Skeletal muscle satellite cell (primary cell): ENCODE data around the gene PCDHGB4. TPM values are rescaled to one million over a fixed set of nuclear protein-coding genes. Genes with fewer than 3 reads are reported as not detected.
"Not testable (repeated sequence)": the region's sequence is repeated elsewhere in the genome, so short reads cannot be mapped to it uniquely, and the experiment has no call there.

Experiments
- H3K27me3 ChIP-seq: 2 replicates; pipeline ENCODE4 v1.7.0; 2013; ENCODE audit warnings: low read length; ENCODE audit not compliant: control insufficient read depth, insufficient read depth
- H3K36me3 ChIP-seq: 2 replicates; pipeline ENCODE4 v1.7.0; 2013; ENCODE audit warnings: mild to moderate bottlenecking, control low read depth, low read length; ENCODE audit not compliant: insufficient read depth
- H3K4me1 ChIP-seq: 2 replicates; pipeline ENCODE4 v1.7.0; 2013; ENCODE audit warnings: low read length; ENCODE audit not compliant: control insufficient read depth, insufficient read depth
- H3K4me2 ChIP-seq: 2 replicates; pipeline ENCODE4 v1.7.0; 2013; ENCODE audit warnings: mild to moderate bottlenecking, low read length
- H3K4me3 ChIP-seq: 2 replicates; pipeline ENCODE4 v1.7.0; 2013; ENCODE audit warnings: low read length
- H3K9ac ChIP-seq: 2 replicates; pipeline ENCODE4 v1.7.0; 2013; ENCODE audit warnings: mild to moderate bottlenecking, low read depth, low read length, moderate library complexity
- H3K9me3 ChIP-seq: replicated peaks from 2 replicates; pipeline ENCODE4 v1.7.0; 2013; ENCODE audit warnings: mild to moderate bottlenecking, control low read depth, low read length
- total RNA-seq: library from RNA; depleted of rRNA; stranded (reverse); fragments of >200 nt; gene quantifications from 2 replicates; pipeline ENCODE4 v1.2.3, GENCODE V29; 2012; rRNA removed

The PCDHGB4 gene
- 8.4 and 8.5 TPM in 2 replicates for total RNA-seq

DNA sequence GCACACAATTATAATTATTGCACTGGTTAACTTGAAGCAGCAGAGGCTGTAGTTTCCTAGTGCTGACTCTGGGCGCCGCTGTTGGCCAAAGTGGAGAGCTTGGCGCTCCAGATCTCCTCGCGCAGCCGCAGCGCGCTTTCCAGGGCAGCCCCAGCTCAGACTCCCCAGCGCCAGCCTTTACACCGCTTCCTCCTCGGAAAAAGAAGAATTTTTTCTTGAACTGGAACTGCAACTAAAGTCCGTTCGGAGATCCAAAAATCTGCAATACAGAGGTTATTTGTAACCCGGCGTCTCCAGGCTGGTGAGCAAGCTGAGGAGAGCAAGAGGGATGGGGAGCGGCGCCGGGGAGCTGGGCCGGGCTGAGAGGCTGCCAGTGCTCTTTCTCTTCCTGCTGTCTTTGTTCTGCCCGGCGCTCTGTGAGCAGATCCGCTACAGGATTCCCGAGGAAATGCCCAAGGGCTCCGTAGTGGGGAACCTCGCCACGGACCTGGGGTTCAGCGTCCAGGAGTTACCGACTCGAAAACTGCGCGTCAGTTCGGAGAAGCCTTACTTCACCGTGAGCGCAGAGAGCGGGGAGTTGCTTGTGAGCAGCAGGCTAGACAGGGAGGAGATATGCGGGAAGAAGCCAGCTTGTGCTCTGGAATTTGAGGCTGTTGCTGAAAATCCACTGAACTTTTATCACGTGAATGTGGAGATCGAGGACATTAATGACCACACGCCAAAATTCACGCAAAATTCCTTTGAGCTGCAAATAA, at the start of gene PCDHGB4:
TSS of gene PCDHGB4 (plus strand) at position 142 of the 755 bp plus-strand sequence. CDS start at position 329, 187 bp downstream.
- not testable (repeated sequence) for H3K9ac ChIP-seq, H3K27me3 ChIP-seq, H3K36me3 ChIP-seq, H3K4me1 ChIP-seq
- Histone ChIP-seq H3K9me3 (peaks cover 28% of the 10 kb centered on the region), H3K4me2 (peak within 1 kb of the TSS; percentile 54), H3K4me3 (peak within 1 kb of the TSS; percentile 44)

DNA sequence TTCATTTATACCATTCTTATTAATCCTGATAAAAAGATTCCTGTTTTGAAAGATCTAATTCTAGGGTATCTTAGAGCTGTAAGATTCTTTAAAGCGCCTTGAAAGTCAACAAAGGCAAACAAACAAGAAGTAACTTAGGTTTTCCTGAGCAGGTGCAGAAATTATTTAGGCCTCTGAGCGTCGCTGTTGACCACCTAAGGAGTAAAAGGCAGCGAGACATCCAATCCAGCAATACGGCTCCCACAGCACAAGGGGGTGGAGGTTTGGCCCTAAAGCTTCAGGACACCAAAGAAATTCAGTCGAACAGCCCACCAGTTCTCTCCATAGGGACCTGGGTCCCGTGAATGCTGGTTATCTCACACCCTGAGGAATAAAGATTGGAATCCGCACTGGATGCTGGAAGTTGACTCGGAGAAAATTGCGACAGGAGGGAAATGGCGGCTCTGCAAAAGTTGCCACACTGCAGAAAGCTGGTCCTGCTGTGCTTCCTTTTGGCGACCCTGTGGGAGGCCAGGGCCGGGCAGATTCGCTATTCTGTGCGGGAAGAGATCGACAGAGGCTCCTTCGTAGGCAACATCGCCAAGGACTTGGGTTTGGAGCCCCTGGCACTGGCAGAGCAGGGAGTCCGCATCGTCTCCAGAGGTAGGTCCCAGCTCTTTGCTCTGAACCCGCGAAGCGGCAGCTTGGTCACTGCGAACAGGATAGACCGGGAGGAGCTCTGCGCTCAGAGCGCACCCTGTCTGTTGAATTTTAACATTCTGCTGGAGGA, 48.8 kb upstream of the PCDHGB4 start, which contains the start of gene PCDHGA2:
TSS of gene PCDHGA2 (plus strand) at position 223 of the 769 bp plus-strand sequence.
- peak within 1 kb of the TSS; percentile 50 for H3K4me3 ChIP-seq
- H3K27me3 ChIP-seq, result no peaks in the 10 kb centered on the region

DNA sequence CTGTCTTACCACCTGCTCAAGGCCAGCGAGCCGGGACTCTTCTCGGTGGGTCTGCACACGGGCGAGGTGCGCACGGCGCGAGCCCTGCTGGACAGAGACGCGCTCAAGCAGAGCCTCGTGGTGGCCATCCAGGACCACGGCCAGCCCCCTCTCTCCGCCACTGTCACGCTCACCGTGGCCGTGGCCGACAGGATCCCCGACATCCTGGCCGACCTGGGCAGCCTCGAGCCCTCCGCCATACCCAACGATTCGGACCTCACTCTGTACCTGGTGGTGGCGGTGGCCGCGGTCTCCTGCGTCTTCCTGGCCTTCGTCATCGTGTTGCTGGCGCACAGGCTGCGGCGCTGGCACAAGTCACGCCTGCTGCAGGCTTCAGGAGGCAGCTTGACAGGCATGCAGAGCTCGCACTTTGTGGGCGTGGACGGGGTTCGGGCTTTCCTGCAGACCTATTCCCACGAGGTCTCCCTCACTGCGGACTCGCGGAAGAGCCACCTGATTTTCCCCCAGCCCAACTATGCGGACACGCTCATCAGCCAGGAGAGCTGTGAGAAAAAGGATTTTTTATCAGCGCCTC, 46.6 kb upstream of the PCDHGB4 start:
- H3K9me3 ChIP-seq, result peaks cover 30% of the 10 kb centered on the region
- not testable (repeated sequence) for H3K9ac ChIP-seq, H3K36me3 ChIP-seq, H3K27me3 ChIP-seq, H3K4me3 ChIP-seq, H3K4me2 ChIP-seq, H3K4me1 ChIP-seq

More for the DNA sequence above, 48.8 kb upstream of the PCDHGB4 start, which contains the start of gene PCDHGA2:
- peak within 1 kb of the TSS; percentile 54 for H3K4me2 ChIP-seq
- peaks cover 13% of the 10 kb centered on the region for H3K9me3 ChIP-seq
- no peaks in the 10 kb centered on the region for H3K36me3 ChIP-seq
- H3K4me1 ChIP-seq, result no peaks in the 10 kb centered on the region
- H3K9ac ChIP-seq, result peak within 1 kb of the TSS; percentile 33

DNA sequence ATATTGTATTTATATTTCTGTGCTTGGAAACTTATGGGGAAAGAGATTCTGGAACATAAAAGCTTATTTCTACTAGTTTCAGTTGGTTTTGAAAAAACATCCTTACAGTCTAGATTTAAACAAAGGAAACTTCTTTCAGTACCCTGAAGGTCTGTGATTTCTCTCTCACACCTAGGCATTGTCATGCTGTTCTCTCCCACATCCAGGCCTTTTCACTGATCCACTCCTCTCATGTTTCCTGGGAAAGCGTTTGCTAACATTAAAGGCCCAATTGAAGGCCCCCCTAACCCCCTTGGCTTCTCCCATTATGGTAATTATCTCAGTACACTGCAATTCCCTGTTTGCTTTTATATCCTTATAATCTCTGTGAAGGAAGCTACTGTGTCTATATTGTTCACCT, 44.7 kb upstream of the PCDHGB4 start:
- Histone ChIP-seq H3K4me3 (no peak overlapping the region), H3K9ac (no peak overlapping the region), H3K9me3 (peaks cover 25% of the 10 kb centered on the region), H3K4me1 (no peaks in the 10 kb centered on the region), H3K27me3 (no peaks in the 10 kb centered on the region), H3K36me3 (no peaks in the 10 kb centered on the region), H3K4me2 (no peak overlapping the region)

DNA sequence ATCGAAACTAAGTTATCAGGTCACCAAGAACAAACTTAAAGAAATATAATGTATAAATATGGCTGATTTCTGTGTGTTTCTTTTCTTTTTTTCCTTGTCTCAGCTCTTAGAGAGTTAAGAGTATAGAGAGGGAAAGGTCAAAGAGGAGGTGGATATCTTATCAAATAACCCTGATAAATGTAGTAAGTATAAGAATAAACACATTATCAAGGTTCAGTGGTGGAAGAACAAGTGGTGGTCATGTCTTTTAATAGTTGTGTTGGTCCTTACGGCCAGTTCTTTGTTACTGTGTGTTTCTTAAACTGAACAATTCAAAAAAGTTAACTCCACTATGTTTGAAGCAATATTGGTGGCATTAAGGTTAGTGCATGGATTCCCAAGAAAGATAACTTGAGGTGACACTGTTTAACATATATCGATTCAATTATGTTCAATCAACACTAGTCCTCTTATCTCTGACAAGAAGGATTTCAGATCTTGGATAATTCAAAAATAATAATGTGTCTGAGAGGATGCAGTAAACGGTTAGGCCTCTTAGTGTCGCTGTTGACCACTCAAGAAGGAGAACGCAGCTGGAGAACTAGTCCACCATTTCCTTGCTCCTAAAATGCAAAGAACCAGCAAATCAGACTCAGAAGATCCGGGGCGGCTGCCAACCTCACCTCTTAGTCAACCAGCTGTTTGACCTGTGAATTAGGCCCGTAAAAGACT, 44.1 kb upstream of the PCDHGB4 start, which contains the start of gene PCDHGA3:
TSS of gene PCDHGA3 (plus strand) at position 588 of the 711 bp plus-strand sequence. CDS start 205 bp downstream, outside the sequence.
- Histone ChIP-seq H3K9me3 (peaks cover 25% of the 10 kb centered on the region), H3K4me1 (no peaks in the 10 kb centered on the region), H3K4me2 (peak within 1 kb of the TSS; percentile 63), H3K27me3 (no peaks in the 10 kb centered on the region), H3K36me3 (no peaks in the 10 kb centered on the region), H3K9ac (peak within 1 kb of the TSS; percentile 44), H3K4me3 (peak within 1 kb of the TSS; percentile 65)

DNA sequence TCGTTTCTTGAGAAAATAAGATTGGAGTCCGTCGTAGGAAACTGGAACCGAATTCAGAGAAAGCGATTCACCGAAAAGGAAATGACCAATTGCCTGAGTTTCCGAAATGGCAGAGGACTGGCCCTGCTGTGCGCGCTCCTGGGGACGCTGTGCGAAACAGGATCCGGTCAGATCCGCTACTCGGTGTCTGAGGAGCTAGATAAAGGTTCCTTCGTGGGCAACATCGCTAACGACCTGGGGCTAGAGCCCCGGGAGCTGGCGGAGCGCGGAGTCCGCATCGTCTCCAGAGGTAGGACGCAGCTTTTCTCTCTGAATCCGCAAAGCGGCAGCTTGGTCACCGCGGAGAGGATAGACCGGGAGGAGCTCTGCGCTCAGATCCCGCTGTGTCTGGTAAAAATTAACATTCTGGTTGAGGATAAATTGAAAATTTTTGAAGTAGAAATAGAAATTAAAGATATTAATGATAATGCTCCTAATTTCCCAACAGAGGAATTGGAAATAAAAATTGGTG, 43.5 kb upstream of the PCDHGB4 start:
- Histone ChIP-seq H3K4me1 (no peaks in the 10 kb centered on the region), H3K36me3 (no peaks in the 10 kb centered on the region), H3K4me2 (peak overlapping the region; percentile 63), H3K27me3 (no peaks in the 10 kb centered on the region), H3K9ac (peak overlapping the region; percentile 44), H3K4me3 (peak overlapping the region; percentile 65), H3K9me3 (peaks cover 25% of the 10 kb centered on the region)

DNA sequence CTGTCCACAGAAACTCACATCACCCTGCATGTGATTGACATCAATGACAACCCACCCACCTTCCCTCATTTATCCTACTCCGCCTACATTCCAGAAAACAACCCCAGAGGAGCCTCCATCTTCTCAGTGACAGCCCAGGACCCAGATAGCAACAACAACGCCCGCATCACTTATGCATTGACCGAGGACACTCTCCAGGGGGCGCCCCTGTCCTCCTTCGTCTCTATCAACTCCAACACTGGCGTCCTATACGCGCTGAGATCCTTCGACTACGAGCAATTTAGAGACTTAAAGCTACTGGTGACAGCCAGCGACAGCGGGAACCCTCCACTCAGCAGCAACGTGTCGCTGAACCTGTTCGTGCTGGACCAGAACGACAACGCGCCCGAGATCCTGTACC, 42.2 kb upstream of the PCDHGB4 start:
- no peaks in the 10 kb centered on the region for H3K36me3 ChIP-seq
- H3K4me1 ChIP-seq, result no peaks in the 10 kb centered on the region
- H3K27me3 ChIP-seq, result no peaks in the 10 kb centered on the region
- no peak overlapping the region for H3K4me2 ChIP-seq
- H3K4me3 ChIP-seq, result no peak overlapping the region
- peaks cover 22% of the 10 kb centered on the region for H3K9me3 ChIP-seq
- H3K9ac ChIP-seq, result no peak overlapping the region

DNA sequence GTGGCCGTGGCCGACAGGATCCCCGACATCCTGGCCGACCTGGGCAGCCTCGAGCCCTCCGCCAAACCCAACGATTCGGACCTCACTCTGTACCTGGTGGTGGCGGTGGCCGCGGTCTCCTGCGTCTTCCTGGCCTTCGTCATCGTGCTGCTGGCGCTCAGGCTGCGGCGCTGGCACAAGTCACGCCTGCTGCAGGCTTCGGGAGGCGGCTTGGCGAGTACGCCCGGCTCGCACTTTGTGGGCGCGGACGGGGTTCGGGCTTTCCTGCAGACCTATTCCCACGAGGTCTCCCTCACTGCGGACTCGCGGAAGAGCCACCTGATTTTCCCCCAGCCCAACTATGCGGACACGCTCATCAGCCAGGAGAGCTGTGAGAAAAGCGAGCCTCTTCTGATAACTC, 41.5 kb upstream of the PCDHGB4 start:
- H3K9me3 ChIP-seq, result peaks cover 27% of the 10 kb centered on the region
- H3K27me3 ChIP-seq, H3K4me3 ChIP-seq, H3K9ac ChIP-seq, H3K4me1 ChIP-seq, H3K4me2 ChIP-seq, H3K36me3 ChIP-seq: not testable (repeated sequence)

DNA sequence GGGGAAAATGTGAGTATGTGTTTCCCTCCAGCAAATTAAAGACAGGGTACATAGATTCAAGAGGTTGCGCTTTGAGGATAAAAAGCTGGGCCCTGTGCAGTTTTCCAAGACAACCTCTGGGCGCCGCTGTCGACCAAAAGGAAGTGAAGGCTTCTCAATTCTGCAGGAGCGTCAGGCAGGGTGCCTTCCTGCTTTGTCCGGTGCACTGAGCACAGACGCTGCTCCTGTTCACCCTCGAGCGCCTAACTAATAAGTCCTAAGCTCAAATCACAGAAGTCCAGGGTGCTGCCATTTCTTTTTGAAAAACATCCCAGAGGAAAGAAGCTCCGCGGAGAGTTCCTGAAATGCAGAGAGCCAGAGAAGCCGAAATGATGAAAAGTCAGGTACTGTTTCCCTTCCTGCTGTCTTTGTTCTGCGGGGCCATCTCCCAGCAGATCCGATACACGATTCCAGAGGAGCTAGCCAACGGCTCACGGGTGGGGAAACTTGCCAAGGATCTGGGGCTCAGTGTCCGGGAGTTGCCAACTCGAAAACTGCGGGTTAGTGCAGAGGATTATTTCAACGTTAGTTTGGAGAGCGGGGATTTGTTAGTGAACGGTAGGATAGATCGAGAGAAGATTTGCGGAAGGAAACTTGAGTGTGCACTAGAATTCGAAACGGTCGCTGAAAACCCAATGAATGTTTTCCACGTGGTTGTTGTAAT, 37.4 kb upstream of the PCDHGB4 start, which contains the start of gene PCDHGB1:
TSS of gene PCDHGB1 (plus strand) at position 183 of the 703 bp plus-strand sequence. CDS start at position 345, 162 bp downstream.
- peak within 1 kb of the TSS; percentile 66 for H3K4me3 ChIP-seq
- H3K9me3 ChIP-seq, result peaks cover 13% of the 10 kb centered on the region
- no peaks in the 10 kb centered on the region for H3K27me3 ChIP-seq

DNA sequence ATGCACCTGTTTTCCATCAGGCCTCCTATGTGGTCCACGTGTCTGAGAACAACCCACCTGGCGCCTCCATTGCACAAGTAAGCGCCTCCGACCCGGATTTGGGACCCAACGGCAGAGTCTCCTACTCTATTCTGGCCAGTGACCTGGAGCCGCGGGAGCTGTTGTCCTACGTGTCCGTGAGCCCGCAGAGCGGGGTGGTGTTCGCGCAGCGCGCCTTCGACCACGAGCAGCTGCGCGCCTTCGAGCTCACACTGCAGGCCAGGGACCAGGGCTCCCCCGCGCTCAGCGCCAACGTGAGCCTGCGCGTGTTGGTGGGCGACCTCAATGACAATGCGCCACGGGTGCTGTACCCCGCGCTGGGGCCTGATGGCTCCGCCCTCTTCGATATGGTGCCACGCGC, 35.9 kb upstream of the PCDHGB4 start:
- H3K9ac ChIP-seq, result no peak overlapping the region
- no peak overlapping the region for H3K4me3 ChIP-seq
- peaks cover 9% of the 10 kb centered on the region for H3K9me3 ChIP-seq
- H3K4me2 ChIP-seq, result no peak overlapping the region
- no peaks in the 10 kb centered on the region for H3K27me3 ChIP-seq
- H3K36me3 ChIP-seq, result no peaks in the 10 kb centered on the region
- H3K4me1 ChIP-seq, result no peaks in the 10 kb centered on the region

More for the DNA sequence above, 37.4 kb upstream of the PCDHGB4 start, which contains the start of gene PCDHGB1:
- H3K36me3 ChIP-seq, result no peaks in the 10 kb centered on the region
- H3K4me2 ChIP-seq, result peak within 1 kb of the TSS; percentile 84
- peak within 1 kb of the TSS; percentile 5 for H3K9ac ChIP-seq
- no peaks in the 10 kb centered on the region for H3K4me1 ChIP-seq
